ENCODE results near the gene ARHGAP40.

DNA sequence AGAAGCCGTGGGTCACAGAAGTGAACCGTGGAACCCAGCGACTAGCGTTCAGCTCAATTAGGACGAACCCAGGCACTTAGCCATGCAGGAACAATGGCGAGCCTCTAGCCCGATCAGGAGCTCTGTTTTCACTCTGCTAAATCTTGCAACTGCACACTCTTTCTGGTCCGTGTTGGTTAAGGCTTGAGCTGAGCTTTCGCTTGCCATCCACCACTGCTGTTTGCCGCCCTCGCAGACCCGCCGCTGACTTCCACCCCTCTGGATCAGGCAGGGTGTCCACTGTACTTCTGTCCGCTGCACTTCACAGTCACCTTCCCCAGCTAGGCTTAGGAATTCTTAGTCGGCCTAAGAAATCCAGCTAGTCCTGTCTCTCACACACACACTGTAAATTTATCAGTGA, 96.9 kb downstream of the ARHGAP40 start:
- TF ChIP-seq POLR2AphosphoS5 (IDR thresholded peaks at IDR 0.05; ENCODE audit: low read depth) = no peak
- no peak for TF ChIP-seq EZH2 (IDR thresholded peaks at IDR 0.05; ENCODE audit: low read depth, unreplicated experiment)
- TF ChIP-seq, protein P1, sequence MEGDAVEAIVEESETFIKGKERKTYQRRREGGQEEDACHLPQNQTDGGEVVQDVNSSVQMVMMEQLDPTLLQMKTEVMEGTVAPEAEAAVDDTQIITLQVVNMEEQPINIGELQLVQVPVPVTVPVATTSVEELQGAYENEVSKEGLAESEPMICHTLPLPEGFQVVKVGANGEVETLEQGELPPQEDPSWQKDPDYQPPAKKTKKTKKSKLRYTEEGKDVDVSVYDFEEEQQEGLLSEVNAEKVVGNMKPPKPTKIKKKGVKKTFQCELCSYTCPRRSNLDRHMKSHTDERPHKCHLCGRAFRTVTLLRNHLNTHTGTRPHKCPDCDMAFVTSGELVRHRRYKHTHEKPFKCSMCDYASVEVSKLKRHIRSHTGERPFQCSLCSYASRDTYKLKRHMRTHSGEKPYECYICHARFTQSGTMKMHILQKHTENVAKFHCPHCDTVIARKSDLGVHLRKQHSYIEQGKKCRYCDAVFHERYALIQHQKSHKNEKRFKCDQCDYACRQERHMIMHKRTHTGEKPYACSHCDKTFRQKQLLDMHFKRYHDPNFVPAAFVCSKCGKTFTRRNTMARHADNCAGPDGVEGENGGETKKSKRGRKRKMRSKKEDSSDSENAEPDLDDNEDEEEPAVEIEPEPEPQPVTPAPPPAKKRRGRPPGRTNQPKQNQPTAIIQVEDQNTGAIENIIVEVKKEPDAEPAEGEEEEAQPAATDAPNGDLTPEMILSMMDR (conservative IDR thresholded peaks at IDR 0.05; ENCODE audit: low read depth in 2 of 2) = no peak
- TF ChIP-seq CREB1 (CRISPR knock-in tag; IDR thresholded peaks at IDR 0.05; ENCODE audit: low read depth) = no peak
- TF ChIP-seq NANOG (IDR thresholded peaks at IDR 0.05; ENCODE audit: borderline replicate concordance) = no peak
- TF ChIP-seq JUNB (IDR thresholded peaks at IDR 0.05; ENCODE audit: unreplicated experiment) = no peak
- TF ChIP-seq, protein P2, sequence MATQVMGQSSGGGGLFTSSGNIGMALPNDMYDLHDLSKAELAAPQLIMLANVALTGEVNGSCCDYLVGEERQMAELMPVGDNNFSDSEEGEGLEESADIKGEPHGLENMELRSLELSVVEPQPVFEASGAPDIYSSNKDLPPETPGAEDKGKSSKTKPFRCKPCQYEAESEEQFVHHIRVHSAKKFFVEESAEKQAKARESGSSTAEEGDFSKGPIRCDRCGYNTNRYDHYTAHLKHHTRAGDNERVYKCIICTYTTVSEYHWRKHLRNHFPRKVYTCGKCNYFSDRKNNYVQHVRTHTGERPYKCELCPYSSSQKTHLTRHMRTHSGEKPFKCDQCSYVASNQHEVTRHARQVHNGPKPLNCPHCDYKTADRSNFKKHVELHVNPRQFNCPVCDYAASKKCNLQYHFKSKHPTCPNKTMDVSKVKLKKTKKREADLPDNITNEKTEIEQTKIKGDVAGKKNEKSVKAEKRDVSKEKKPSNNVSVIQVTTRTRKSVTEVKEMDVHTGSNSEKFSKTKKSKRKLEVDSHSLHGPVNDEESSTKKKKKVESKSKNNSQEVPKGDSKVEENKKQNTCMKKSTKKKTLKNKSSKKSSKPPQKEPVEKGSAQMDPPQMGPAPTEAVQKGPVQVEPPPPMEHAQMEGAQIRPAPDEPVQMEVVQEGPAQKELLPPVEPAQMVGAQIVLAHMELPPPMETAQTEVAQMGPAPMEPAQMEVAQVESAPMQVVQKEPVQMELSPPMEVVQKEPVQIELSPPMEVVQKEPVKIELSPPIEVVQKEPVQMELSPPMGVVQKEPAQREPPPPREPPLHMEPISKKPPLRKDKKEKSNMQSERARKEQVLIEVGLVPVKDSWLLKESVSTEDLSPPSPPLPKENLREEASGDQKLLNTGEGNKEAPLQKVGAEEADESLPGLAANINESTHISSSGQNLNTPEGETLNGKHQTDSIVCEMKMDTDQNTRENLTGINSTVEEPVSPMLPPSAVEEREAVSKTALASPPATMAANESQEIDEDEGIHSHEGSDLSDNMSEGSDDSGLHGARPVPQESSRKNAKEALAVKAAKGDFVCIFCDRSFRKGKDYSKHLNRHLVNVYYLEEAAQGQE (IDR thresholded peaks at IDR 0.05; ENCODE audit: unreplicated experiment) = no peak
- TF ChIP-seq, protein P3, sequence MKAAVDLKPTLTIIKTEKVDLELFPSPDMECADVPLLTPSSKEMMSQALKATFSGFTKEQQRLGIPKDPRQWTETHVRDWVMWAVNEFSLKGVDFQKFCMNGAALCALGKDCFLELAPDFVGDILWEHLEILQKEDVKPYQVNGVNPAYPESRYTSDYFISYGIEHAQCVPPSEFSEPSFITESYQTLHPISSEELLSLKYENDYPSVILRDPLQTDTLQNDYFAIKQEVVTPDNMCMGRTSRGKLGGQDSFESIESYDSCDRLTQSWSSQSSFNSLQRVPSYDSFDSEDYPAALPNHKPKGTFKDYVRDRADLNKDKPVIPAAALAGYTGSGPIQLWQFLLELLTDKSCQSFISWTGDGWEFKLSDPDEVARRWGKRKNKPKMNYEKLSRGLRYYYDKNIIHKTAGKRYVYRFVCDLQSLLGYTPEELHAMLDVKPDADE (IDR thresholded peaks at IDR 0.05) = no peak
- TF ChIP-seq EZH2phosphoT487 (IDR thresholded peaks at IDR 0.05; ENCODE audit: unreplicated experiment) = no peak
- TF ChIP-seq ZNF331 (CRISPR knock-in tag; IDR thresholded peaks at IDR 0.05; ENCODE audit: low read depth) = no peak
